ENCODE results near the gene C10orf62.

Gene C10orf62

DNA sequence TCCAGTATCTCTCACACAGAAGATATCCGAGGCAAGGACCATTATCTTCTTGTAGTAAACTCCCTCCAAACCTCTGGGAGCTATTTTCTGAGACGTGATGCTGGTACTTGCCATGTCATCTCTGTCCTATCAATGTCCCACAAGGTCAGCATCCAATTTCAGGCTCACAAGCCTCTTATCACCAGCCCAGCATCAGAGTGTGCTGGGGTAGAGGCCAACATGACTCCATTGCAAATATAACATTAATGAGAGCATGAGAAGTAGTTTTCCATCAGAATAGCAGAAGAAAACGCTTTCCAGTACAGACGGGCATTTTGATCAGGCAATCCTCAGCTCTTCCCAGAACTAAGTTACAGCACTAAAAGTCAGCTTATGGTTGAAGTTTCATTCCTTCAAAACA, 38.2 kb downstream of the C10orf62 start:
- DNase-seq, result no peak
- in situ Hi-C loops (cut with HindIII; ENCODE audit: low pct_ligation_motif_present, low sequenced_read_pairs), result no loop called here
- TF ChIP-seq, protein P1, sequence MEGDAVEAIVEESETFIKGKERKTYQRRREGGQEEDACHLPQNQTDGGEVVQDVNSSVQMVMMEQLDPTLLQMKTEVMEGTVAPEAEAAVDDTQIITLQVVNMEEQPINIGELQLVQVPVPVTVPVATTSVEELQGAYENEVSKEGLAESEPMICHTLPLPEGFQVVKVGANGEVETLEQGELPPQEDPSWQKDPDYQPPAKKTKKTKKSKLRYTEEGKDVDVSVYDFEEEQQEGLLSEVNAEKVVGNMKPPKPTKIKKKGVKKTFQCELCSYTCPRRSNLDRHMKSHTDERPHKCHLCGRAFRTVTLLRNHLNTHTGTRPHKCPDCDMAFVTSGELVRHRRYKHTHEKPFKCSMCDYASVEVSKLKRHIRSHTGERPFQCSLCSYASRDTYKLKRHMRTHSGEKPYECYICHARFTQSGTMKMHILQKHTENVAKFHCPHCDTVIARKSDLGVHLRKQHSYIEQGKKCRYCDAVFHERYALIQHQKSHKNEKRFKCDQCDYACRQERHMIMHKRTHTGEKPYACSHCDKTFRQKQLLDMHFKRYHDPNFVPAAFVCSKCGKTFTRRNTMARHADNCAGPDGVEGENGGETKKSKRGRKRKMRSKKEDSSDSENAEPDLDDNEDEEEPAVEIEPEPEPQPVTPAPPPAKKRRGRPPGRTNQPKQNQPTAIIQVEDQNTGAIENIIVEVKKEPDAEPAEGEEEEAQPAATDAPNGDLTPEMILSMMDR (IDR thresholded peaks at IDR 0.05; ENCODE audit: low read depth, low read length, missing control alignments), result no peak
- Histone ChIP-seq H3K27me3 (replicated peaks) (no peaks in the 10 kb centered on the region), H3K4me3 (ENCODE audit: low read depth, low read length) (no peak overlapping the region), H3K36me3 (replicated peaks) (no peaks in the 10 kb centered on the region), H3K27ac (no peak overlapping the region)

DNA sequence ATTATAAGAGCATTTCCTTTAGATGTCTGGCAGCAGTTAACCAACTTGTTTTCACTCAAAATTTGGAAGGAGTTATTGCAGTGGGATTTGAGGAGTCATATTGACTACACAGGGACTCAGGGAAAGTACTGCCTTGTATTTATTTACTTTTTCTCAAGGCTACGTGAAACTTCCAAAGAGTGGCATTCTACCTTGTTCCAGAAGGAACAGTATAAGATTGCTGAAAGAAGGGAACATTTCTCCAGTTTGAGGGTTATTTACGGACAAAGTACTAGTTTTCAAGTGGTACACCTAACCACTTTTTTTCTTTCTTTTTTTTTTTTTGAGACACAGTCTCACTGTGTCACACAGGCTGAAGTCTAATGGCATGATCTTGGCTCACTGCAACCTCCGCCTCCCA, 38.7 kb downstream of the C10orf62 start:
- Histone ChIP-seq H3K27me3 (replicated peaks) (no peaks in the 10 kb centered on the region), H3K27ac (no peak overlapping the region), H3K4me3 (ENCODE audit: low read depth, low read length) (no peak overlapping the region), H3K36me3 (replicated peaks) (no peaks in the 10 kb centered on the region)
- TF ChIP-seq, protein P1 (IDR thresholded peaks at IDR 0.05; ENCODE audit: low read depth, low read length, missing control alignments), result no peak
- in situ Hi-C loops (cut with HindIII; ENCODE audit: low pct_ligation_motif_present, low sequenced_read_pairs), result no loop called here
- DNase-seq, result no peak

DNA sequence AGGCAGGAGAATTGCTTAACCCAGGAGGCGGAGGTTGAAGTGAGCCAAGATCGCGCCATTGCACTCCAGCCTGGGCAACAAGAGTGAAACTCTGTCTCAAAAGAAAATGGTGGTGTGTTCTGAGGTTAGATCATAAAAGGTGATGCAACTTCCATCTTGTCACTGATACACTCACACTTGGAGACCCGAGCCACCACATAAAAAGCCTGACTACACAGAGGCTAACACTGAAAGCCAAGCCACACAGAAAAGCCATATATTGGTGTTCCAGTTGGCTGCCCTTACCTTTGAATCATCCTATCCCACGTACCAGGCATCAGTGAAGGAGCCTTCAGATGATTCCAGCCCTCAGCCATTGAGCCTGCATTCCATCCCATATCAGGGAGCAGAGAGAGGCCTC, 39.8 kb downstream of the C10orf62 start:
- Histone ChIP-seq H3K4me3 (ENCODE audit: low read depth, low read length) (no peak overlapping the region), H3K36me3 (replicated peaks) (no peaks in the 10 kb centered on the region), H3K27ac (no peak overlapping the region), H3K27me3 (replicated peaks) (no peaks in the 10 kb centered on the region)
- DNase-seq, result no peak
- in situ Hi-C loops (cut with HindIII; ENCODE audit: low pct_ligation_motif_present, low sequenced_read_pairs), result no loop called here
- TF ChIP-seq, protein P1 (IDR thresholded peaks at IDR 0.05; ENCODE audit: low read depth, low read length, missing control alignments), result no peak

DNA sequence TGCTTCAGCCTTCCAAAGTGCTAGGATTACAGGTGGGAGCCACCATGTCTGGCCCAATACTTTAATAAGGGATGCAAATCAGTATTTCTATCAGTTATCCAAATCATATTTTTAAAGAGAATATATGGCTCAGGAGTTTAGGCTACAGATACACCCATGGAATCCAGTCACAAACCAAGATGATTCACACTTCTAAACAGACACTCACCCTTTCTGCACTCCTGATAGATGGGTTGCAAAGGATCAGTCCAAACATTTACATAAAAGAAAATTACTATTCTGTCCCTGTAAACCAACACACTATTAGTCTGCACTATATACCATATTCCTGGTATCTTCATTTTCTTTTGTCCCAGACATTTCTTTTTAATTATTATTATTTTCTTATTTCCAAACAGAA, 41.6 kb downstream of the C10orf62 start:
- H3K4me3 ChIP-seq (ENCODE audit: low read depth, low read length), result no peak overlapping the region
- in situ Hi-C loops (cut with HindIII; ENCODE audit: low pct_ligation_motif_present, low sequenced_read_pairs), result no loop called here
- TF ChIP-seq, protein P1 (IDR thresholded peaks at IDR 0.05; ENCODE audit: low read depth, low read length, missing control alignments), result no peak

GRCh38 chr10:97632949-97633884, 43.7 kb downstream of the C10orf62 start, which contains the start of gene MORN4:
Gene MORN4, minus strand, starts transcription at chr10:97633500. Its CDS starts 13,847 bp downstream, at chr10:97619653.
- in situ Hi-C loops (cut with HindIII; ENCODE audit: low pct_ligation_motif_present, low sequenced_read_pairs), result no loop called here
- TF ChIP-seq, protein P1 (IDR thresholded peaks at IDR 0.05; ENCODE audit: low read depth, low read length, missing control alignments), result no peak
- DNase-seq, result peak; percentile 89
- H3K4me3 ChIP-seq (ENCODE audit: low read depth, low read length), result peak within 1 kb of the TSS; percentile 93
- no peaks in the 10 kb centered on the region for H3K27me3 ChIP-seq (replicated peaks)
- H3K36me3 ChIP-seq (replicated peaks), result no peaks in the 10 kb centered on the region
- peak within 1 kb of the TSS; percentile 9 for H3K27ac ChIP-seq

More for the DNA sequence above, 41.6 kb downstream of the C10orf62 start:
- no peak for DNase-seq
- no peak overlapping the region for H3K27ac ChIP-seq
- no peaks in the 10 kb centered on the region for H3K27me3 ChIP-seq (replicated peaks)
- no peaks in the 10 kb centered on the region for H3K36me3 ChIP-seq (replicated peaks)

All from brain microvascular endothelial cell (primary cell).